Kidney epithelial cell (primary cell): ENCODE data around the gene RAPGEF3. TPM values are rescaled to one million over a fixed set of nuclear protein-coding genes. Genes with fewer than 3 reads are reported as not detected.

Source experiments
- DNase-seq: peaks from one replicate; pipeline ENCODE4 v3.0.0-alpha.2; 2010; ENCODE audit warnings: low read depth
- H3K27me3 ChIP-seq: 2 replicates; pipeline ENCODE4 v1.6.0; 2011; ENCODE audit warnings: low read length; ENCODE audit not compliant: control insufficient read depth, insufficient read depth
- H3K36me3 ChIP-seq: 2 replicates; pipeline ENCODE4 v1.5.1; 2011; ENCODE audit warnings: low read length; ENCODE audit not compliant: control insufficient read depth, insufficient read depth
- H3K4me3 ChIP-seq: 2 replicates; pipeline ENCODE4 v1.5.1; 2011; ENCODE audit warnings: low read depth, mild to moderate bottlenecking, control low read depth, low read length
- total RNA-seq: library from RNA; depleted of rRNA; stranded (reverse); fragments of >200 nt; gene quantifications from 2 replicates; pipeline ENCODE4 v1.2.3, GENCODE V29; 2015
- TF ChIP-seq, protein P1 (sequence below): IDR thresholded peaks from 2 replicates; pipeline ENCODE4 v1.5.1; 2011; ENCODE audit warnings: mild to moderate bottlenecking, moderate library complexity, low read length, control low read depth, inconsistent platforms; ENCODE audit not compliant: insufficient read depth, poor library complexity, severe bottlenecking

The RAPGEF3 gene
- total RNA-seq, 1 donor from 2014 or later: 14.3 TPM

DNA sequence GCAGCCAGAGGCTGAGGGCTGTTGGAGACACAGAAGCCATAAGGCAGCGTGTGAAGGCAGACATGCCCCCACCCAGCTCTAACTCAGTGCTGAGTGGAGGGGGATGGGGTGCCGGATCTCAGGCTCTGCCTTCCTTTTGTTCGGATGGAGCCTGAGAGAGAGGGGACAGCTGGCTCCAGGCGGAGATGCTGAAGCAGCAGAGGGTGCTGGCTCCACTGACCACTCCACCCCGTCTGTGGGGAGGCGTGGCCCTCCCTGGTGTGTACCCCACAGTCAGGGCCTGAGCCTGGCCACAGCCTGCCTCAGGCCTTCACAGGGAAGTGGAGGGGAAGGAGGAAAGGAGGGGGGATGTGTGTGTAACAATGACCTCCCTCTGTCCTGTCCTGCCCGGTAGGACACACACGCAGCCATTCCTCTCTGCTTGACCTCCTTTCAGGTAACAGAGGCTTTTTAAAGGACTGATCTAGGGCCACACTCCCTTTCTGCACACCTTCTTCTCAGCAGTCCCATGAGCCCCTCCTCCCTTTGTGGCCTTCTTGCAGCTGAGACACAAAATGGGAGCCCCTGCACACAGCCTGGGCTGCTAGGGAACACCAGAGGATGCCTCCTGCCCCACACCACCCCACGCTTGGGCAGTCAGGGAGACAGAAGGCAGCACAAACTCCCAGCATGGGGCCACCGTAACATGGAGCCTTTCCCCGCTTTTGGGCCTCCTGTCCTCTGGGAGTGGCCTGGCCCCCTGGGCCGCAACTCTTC lies 23.8 kb downstream of the RAPGEF3 start:
- no peaks in the 10 kb centered on the region for H3K36me3 ChIP-seq
- H3K27me3 ChIP-seq: peaks cover 3% of the 10 kb centered on the region
- no peak for DNase-seq
- H3K4me3 ChIP-seq: no peak overlapping the region
- TF ChIP-seq, protein P1, sequence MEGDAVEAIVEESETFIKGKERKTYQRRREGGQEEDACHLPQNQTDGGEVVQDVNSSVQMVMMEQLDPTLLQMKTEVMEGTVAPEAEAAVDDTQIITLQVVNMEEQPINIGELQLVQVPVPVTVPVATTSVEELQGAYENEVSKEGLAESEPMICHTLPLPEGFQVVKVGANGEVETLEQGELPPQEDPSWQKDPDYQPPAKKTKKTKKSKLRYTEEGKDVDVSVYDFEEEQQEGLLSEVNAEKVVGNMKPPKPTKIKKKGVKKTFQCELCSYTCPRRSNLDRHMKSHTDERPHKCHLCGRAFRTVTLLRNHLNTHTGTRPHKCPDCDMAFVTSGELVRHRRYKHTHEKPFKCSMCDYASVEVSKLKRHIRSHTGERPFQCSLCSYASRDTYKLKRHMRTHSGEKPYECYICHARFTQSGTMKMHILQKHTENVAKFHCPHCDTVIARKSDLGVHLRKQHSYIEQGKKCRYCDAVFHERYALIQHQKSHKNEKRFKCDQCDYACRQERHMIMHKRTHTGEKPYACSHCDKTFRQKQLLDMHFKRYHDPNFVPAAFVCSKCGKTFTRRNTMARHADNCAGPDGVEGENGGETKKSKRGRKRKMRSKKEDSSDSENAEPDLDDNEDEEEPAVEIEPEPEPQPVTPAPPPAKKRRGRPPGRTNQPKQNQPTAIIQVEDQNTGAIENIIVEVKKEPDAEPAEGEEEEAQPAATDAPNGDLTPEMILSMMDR: no peak

DNA sequence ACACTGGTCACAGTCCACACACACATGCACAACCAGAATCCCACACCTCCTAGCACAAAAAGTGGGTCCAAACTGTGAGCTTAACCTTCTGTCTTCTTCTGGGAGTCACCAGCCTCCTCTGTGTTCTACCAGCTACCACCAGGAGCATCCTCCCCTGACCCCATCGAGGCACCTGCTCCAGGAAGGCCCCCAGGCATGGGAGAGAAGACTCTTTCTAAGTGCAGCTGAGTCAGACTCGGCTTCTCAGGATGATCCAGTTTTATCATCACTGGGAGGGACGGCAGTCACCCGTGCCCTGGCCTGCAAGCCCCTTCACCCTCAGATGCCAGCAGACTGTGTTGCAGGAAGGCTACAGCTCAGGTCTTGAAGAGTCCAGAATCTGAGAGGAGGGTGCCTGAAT lies 25.5 kb downstream of the RAPGEF3 start:
- Histone ChIP-seq H3K36me3 (no peaks in the 10 kb centered on the region), H3K4me3 (no peak overlapping the region), H3K27me3 (peaks cover 3% of the 10 kb centered on the region)
- TF ChIP-seq, protein P1: no peak
- no peak for DNase-seq

DNA sequence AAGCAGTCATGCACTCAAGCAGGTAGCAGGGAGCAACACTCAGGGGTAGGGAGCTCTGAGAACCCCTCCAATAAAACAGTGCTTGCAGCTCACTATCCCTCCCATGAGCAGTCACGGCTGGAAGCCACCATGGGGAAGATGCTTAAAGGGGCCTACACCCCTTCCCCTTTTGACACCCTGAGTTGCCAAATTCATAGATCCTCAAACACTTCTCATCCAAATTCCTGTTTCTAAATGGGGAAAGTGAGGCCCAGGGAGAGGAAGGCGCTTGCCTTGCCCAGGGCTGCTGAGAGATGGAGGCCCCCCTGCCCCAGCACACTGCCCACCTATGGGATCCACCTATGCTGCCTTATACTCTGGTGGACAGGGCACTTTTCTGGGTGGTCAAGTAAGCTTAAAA lies 26.2 kb downstream of the RAPGEF3 start:
- TF ChIP-seq, protein P1: no peak
- H3K36me3 ChIP-seq: no peaks in the 10 kb centered on the region
- no peak for DNase-seq
- H3K4me3 ChIP-seq: no peak overlapping the region
- H3K27me3 ChIP-seq: peaks cover 3% of the 10 kb centered on the region

DNA sequence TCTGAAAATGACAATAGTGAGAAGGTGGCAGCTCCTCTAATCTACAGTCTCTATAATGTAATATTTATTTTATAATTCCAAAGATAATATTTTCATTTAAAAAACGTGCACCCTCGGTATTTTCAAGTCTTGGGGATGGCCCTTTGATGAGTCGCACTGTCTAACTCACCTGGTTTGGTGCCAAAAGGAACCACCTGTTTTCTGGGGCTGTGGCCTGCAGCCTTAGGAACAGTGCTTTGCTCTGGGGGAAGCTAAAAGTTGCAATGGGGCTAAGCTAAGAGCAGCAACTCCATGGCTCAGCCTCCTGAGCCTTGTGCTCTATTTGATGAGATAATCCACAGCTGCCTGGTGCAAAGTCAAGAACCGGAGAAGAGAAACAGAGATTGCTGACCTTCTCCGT lies 27.0 kb downstream of the RAPGEF3 start:
- H3K4me3 ChIP-seq: no peak overlapping the region
- no peaks in the 10 kb centered on the region for H3K36me3 ChIP-seq
- TF ChIP-seq, protein P1: no peak
- peaks cover 3% of the 10 kb centered on the region for H3K27me3 ChIP-seq
- DNase-seq: no peak

DNA sequence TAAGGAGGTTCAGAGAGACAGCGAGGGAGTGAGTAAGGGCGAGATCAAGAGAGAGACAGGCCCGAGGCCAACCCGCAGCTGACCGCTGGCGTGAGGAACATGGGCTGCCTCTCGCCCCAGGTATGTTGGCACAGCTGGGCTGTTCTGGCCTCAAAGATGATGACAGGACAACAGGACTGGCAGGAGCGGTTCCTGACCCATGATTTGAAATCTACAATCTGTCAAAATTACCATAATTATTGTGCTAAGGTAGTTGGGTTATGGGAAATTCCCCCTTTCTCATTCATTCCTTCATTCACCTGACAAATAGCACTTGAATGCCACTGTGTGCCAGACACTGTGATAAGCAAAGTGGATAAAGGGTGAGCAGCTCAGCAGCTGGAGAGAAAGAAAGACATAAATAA lies 28.3 kb downstream of the RAPGEF3 start:
- TF ChIP-seq, protein P1: no peak
- DNase-seq: no peak
- Histone ChIP-seq H3K4me3 (no peak overlapping the region), H3K36me3 (no peaks in the 10 kb centered on the region), H3K27me3 (peaks cover 3% of the 10 kb centered on the region)

DNA sequence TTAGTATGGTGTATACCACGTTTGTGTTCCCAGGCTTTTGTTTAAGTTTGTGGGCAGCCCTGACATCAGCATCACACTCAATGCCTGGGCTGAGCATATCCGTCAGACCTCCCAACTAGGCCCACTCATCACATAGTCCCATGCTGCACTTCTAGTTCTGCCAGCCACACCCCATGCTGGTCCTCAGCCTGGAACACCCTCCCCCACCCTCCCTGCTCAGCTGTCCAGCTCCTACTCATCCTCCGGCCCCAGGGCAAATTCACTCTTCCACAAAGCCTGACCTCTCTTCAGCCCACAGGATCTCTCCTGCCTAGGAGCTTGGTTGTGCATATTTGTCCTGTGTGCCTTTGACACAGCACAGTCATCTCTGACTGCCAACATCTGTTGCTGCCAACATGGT lies 29.4 kb downstream of the RAPGEF3 start:
- no peak for DNase-seq
- TF ChIP-seq, protein P1: no peak
- peaks cover 3% of the 10 kb centered on the region for H3K27me3 ChIP-seq

More for the DNA sequence above, 29.4 kb downstream of the RAPGEF3 start:
- Histone ChIP-seq H3K36me3 (no peaks in the 10 kb centered on the region), H3K4me3 (no peak overlapping the region)
